CD4-positive, alpha-beta T cell treated with Interleukin-1 beta for 1 hour (primary cell): ENCODE measurements around the gene INPPL1.

Source experiments
- DNase-seq, 2 donors: peaks; one replicate each; pipeline ENCODE4 v3.0.0-alpha.2; 2020 to 2022

Gene INPPL1

DNA sequence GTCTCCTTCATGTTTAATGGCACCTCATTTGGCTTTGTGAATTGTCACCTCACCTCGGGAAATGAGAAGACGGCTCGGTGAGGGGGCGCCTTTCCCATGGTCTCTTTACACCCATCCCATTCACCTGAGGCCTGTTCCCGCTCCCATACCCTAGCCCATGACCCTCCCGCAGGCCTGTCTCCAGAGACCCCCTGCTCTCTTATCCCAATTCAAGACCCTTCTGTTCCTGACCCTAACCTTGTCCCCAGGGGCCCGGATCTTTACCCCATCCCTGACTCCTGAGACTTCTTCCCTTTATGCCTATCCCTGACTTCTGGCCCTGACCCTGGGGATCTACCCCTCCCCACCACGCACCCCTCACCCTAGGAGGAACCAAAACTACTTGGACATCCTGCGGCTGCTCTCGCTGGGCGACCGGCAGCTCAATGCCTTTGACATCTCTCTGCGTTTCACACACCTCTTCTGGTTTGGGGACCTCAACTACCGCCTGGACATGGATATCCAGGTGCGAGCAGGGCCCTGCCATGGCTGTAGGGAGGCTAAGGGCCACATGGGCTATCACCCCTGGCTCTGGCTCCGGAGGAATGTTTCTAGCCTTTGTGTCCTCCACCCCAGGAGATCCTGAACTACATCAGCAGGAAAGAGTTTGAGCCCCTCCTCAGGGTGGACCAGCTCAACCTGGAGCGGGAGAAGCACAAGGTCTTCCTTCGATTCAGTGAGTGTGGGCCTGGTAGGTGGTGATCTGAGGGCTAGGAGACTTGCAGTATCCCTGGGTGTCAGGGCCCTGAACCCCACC lies 7.9 kb downstream of the INPPL1 start:
- no peak for DNase-seq

DNA sequence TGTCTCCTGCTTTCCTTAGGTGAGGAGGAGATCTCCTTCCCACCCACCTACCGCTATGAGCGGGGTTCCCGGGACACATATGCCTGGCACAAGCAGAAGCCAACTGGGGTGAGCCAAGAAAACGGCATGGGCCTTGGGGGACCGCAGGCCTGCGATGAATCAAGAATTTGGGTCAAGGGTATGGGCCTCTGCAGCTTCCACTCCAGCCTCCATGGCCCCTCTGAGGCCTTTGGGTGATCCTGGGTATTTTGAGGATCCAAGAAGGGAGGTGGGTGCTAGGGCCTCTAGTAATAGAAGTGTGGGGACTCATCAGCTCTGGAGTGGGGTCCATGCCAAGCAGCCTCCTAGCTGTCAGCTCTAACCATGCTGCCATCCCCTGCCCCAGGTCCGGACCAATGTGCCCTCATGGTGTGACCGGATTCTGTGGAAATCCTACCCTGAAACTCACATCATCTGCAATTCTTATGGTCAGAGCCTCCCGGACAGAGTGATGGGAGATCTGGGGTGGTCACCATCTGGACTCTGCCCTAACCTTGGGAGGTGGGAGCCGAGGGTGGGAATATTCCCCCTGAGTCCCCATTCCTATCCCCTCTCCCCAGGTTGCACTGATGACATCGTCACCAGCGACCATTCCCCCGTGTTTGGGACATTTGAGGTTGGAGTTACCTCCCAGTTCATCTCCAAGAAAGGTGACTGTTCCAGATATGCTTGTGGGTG lies 8.6 kb downstream of the INPPL1 start:
- DNase-seq: no peak

DNA sequence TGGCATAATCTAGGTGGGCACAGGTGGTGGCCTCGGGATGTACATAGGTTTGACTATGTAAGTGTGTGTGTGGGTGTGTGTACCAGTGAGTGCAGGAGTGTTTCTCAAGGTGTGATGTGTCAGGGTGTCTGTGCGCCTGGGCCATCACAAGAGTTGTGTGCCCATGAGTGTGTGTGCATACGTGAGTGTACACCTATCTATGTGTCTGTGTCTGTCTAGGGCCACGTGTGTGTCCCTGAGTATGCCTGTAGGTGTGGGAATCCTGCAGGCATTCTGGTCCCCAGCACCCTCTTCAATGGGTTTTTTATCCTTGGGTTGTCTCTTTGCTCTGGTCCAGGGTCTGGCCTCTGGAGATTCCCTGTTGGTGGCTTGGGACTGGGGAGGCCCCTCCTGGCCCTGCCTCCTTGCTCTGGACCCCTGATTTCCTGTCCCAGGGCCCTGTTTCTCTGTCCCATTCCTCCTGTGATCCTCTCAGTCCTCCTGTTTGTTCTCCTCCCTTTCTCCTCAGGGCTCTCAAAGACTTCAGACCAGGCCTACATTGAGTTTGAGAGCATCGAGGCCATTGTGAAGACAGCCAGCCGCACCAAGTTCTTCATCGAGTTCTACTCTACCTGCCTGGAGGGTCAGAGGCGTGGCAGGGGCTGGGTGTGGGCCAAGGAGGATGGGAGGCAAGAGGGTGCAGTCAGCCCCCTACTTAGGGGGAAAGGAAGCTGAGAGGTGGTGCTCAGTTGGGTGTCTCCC lies 9.4 kb downstream of the INPPL1 start:
- DNase-seq: no peak

DNA sequence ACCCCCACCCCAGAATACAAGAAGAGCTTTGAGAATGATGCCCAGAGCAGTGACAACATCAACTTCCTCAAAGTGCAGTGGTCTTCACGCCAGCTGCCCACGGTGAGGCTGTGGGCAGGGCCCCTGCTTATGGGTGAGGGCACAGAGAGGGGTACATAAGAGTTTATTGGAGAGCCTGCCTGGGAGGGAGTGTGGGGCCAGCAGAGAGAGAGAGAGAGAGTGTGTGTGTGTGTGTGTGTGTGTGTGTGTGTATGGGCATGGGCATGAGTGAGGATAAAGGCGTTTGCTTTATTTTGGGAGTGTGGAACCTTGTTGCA lies 9.9 kb downstream of the INPPL1 start:
- DNase-seq: no peak

DNA sequence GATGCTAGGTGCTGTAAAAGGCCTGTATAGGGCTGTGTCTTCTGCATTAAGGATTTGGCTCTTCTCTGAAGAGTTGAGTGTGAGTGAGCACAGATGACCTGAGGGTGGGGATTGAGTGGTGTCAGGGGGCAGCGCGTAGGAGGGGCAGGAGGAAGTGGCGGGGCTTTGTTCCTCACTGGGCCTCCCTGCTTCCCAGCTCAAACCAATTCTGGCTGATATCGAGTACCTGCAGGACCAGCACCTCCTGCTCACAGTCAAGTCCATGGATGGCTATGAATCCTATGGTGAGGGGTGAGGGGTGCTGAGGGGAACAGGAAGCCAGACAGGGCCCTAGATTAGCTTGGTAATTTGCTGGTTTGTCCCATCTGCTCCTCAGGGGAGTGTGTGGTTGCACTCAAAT lies 10.4 kb downstream of the INPPL1 start:
- no peak for DNase-seq

DNA sequence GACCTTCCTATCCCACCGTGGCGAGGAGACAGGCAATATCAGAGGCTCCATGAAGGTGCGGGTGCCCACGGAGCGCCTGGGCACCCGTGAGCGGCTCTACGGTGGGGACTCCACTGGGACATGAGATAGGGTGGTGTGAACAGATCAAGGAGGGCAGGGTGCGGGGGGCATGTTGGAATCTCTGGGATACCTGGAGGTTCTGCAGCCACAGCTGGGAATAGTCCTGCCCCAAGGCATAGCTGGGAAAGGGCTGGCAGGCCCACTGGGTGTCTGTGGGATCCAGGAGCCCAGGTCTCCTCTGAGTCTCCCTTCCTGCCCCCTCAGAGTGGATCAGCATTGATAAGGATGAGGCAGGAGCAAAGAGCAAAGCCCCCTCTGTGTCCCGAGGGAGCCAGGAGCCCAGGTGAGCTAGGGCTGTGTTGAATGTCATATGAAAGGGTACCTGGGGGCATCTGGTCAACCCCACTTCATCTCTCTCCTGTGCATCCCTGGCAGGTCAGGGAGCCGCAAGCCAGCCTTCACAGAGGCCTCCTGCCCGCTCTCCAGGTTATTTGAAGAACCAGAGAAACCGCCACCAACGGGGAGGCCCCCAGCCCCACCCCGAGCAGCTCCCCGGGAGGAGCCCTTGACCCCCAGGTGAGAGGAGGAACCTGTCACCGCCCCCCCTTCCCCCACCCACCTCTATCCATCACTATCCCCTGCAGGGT lies 10.9 kb downstream of the INPPL1 start:
- DNase-seq: no peak

DNA sequence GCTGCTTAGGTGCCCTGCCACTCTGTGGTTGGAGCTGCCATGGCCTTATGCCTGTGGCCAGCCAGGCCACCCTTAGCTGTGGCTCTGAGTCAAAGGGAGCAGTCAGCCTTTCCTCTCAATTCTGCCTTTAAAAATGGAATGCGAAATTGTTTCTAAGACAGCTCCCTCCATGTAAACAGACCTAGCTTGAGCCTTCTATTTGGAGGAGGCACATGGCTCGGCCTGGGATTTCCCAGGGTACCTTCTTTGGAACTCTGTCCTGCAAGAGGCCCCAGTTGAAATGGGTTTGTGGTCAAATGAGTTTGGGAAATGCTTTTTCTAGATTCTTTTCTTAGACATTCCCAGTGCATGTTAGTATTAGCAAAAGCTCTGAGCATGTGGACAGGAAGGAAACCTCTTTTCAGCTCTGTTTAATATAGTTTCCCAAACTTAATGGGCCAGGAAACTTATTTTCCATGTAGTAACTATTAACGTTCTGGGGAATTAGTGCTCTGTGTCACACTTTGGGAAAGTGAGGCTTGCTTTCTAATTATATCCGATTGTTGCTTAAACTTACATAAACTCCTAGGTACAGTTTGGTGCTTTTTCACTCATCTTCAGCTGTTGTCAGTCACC lies 11.6 kb downstream of the INPPL1 start:
- no peak for DNase-seq

DNA sequence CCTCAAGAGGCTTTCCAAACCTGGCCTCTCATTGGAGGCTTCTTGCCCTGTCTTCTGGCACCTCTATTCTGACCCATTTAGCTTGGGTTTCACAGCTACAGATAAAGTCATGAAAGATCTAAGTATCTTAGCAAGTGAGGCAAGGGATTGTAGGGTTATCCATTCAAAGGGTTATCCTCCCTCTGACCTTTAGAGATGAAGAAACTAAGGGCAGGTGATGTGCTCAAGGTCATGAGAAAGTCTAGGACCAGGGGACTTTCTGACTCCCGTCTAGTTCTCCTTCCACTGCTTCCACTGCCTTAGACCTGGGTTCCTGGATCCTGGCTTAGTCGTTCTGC lies 12.2 kb downstream of the INPPL1 start:
- DNase-seq: no peak

DNA sequence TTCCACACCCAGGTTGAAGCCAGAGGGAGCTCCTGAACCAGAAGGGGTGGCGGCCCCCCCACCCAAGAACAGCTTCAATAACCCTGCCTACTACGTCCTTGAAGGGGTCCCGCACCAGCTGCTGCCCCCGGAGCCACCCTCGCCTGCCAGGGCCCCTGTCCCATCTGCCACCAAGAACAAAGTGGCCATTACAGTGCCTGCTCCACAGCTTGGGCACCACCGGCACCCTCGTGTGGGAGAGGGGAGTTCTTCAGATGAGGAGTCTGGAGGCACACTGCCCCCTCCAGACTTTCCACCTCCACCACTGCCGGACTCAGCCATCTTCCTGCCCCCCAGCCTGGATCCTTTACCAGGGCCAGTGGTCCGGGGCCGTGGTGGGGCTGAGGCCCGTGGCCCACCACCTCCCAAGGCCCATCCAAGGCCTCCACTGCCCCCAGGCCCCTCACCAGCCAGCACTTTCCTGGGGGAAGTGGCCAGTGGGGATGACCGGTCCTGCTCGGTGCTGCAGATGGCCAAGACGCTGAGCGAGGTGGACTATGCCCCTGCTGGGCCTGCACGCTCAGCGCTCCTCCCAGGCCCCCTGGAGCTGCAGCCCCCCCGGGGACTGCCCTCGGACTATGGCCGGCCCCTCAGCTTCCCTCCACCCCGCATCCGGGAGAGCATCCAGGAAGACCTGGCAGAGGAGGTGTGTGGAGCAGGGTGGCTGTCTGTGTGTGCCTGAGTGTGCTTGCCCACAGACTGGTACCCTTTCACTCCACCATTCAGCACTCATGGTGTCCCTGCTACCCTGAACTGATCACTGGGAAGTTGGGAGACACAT lies 12.8 kb downstream of the INPPL1 start:
- no peak for DNase-seq

DNA sequence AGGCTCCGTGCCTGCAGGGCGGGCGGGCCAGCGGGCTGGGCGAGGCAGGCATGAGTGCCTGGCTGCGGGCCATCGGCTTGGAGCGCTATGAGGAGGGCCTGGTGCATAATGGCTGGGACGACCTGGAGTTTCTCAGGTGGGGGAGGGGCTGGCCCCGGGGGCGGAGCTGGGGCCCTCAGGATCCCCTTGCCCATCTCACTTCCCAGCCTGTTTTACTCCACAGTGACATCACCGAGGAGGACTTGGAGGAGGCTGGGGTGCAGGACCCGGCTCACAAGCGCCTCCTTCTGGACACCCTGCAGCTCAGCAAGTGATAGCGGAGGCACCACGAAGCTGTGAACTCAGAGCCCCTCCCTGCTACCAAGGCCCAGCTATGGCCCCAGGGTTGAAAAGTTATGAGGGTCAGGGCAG lies 13.5 kb downstream of the INPPL1 start:
- peak; percentile 49 to 55 for DNase-seq

DNA sequence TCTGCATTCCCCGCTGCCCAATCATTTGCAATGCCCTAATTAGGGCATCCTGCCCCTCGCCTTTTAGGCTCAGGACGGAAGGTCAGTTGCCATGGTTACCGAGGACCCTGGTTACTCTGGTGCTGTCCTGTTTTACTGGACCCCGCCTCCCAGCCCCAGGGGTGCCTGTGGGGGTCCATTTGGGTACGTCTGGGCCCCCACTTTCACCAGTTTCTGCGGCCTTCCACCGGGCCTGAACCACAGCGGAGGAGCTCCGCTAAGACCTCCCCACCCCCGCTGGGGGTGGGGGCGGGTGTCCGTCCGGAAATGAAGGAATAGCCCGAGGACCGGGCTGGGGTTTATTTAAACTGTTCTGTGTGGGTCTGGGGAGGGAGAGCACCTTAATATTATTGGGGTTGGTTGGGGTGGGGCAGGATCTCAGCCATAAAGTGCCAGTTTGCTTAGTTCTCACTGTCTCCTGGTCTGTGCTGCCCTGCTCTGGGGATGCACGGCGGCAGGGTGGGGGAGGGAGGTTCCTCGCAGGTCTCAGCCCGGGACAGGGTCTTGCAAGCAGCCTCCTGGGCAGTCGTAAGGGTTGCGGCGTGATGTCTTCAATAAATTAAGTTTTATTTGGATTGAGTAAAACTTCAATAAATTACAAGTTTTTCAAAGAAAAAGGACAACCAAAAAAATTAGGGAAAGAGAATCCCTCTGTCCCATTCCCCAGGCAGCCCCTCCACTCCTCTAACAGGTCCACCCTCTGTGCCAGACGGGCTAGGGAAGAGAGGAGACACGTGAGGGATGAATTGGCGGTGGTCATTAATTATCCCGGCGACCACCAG lies 14.1 kb downstream of the INPPL1 start:
- no peak for DNase-seq

DNA sequence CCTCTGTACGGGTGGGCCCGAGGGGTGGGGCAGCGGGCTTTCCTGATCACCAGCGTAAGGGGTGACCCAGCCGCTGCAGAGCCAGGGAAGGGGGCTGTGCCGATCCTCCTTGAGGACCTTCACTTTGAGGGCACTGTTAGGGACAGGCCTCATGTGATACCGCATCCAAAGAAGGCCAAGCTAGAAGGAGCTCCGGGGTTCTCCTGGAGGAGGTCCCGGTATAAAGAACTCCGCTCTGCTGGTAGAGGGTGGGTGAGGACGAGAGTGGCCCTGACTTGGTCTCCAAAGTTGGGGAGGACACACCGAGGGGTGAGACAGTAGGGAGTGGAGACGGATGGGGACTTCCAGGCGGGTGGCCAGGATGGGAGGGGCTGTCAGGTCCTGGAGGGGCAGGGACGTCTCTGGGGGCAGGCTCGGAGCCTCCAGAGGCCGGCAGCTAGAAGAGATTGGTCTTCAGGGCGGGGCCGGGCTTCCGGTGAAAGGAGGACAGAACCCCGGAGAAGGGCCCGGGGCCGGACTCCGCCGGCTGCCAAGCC lies 14.8 kb downstream of the INPPL1 start:
- peak in 1 of 2 donors; percentile 22 for DNase-seq

DNA sequence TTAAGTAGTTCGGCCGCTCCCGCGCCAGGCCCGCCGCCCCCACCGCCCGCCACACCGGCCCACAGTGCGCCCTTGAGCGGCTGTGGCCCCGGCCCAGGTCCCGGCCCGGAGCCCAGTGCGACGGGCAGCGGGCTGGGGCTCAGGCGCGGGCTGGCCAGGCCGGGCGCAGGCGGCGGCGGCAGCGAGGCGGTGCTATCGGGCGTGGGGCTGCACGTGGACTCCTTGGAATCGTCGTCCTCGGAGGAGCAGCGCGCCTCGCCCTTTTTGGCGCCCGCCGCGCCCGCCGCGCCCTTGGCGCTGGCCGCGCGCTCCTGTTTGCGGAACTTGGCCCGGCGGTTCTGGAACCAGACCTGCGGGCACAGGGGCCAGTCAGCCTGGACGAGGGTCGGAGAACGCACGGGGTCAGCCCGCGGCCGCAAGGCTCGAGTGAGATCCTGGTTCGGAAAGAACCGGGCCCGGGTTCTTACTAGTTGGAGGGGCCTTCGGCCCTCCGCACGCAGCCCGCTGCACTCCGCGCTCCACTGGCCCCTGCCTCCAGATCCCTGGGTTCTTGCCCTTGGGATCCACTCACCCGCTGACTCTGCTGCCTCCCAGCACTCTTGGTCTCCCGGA lies 15.4 kb downstream of the INPPL1 start:
- peak in 1 of 2 donors; percentile 39 for DNase-seq

DNA sequence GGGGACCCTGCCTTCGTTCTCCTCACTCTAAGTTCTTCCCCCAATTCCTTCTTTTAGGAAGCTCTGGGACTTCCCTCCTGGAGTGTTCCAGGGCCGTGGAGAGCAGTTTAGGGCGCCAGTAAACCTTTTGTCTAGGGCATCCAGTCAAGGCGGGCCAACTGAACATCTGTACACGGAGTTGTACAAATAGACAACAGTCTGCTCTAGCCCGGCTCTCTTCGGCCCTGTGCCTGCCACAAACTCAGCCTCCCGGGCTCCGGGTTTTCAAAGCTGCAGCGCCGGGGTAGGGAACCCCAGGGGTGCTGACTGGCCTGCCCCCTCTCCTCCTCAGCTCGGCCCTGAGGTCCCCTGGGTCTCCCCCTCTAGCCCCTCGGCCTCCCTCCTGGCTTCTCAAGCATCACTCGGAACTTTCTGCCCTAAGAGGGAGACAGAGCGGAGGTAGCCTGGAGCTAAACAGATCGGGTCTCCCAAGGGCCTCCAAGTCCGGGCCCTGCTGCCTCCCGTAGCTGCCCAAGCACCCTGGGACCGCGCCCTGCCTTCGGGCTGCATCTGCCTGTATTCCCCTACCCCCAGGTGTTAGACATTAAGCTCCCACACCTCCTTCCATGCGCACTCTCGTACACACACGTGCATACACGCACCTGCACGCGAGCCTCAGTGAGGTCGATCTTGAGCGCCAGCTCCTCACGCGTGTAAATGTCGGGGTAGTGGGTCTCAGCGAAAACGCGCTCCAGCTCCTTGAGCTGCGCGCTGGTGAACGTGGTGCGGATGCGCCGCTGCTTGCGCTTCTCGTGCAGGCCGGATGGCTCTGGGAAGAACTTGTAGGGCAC lies 16.1 kb downstream of the INPPL1 start:
- no peak for DNase-seq

DNA sequence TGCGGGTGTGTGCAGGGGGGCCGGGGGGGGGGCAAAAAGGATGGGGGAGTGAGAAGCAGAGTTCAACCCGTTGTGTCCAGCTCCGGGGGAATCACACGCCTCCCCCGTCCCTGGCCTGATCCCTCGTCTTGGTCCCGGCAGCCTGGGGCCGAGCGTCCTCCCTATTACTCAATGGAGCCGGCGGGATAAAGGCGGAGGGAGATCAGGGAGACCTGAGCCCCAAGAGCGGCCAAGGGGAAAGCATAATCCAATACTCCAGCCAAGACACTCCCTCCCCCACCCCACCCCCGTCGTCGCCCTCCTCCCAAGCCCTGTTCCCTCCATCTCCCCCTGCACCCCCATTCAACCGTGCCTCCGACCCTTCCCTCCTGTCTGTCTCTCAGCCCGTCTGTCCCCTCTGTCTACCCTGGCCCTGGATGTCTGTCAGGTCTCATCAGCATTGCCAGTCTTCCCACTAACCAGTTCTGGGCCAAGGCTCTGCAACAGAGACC lies 16.8 kb downstream of the INPPL1 start:
- DNase-seq: no peak

DNA sequence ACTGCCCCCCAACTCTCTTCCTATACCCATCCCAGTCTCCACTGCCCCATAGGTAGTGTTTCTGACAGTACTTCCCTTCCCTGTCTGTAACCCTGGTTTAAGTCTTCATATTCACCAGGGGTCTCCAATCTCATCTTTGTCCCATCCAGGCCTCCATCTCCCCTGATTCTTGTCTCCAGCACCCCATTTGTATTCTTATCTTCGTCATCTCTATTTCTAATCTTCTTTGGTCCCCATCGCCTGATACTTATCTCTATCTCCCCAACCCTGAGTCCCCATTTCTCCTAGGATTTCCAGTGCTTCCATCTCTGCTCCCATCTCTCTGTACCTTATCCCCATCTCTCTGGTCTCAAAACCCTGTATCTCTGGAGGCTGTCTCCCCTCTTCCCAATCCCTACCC lies 17.6 kb downstream of the INPPL1 start:
- DNase-seq: no peak

DNA sequence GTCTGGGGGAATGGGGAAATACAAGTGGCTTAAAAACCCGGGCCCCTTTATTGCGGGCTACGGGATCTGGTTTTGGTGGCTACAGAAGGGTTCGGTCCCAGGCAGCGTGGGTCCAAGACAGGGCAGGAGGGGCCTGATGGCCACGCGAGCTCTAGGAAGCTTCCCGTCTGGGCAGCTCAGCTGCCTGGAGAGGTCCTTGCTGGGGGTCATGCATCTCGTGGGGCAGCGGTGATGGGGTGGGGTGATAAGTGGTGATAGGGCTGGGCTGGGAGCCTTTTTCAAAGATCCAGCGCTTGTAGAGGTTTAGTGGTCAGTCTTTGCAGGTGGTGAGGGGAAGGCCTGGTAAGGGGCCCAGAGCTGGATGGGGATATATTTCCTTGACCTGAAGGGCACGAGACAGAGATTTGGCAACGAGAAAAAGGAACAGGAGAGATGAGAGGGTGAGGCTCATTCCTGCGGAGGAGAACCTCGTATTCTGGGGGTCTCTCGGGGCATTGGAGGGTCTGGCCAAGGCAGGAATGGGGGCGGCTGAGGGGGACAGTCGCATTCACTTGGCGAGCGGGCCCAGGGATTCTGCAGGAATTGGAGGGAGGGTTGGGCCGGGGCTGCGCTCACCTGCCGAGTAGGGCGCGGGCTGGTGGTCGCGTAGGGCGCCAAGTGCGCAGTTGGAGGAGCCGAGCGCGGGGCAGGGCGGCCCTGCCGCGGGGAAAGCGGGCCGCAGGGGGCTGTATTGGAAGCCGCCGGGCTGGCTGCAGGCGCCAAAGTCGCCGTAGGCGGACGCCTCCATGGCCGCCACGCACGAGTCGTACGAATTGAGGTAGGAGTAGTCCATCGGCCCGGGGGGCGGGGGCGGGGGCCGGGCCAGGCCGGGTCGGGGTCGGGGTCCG lies 18.8 kb downstream of the INPPL1 start:
- no peak for DNase-seq

DNA sequence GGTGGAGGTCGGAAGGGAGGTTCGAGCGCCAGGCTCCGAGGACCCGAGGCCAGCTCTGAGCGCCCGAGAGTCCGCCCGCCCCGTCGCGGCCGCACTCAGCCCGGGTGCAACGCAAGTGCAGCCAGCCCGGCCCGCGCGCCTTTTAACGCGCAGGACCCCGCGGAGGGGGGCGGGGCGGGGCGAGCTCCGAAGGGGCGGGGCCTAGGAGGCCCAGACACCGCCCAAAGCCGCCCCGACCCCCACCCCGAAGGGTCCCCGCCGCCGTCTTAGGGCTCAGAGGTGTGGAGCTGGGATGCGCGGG lies 19.4 kb downstream of the INPPL1 start, which contains the start of gene PHOX2A:
PHOX2A (minus strand) TSS at position 117 of the 301 bp plus-strand sequence. CDS start 172 bp downstream, outside the sequence.
- no peak for DNase-seq
